Lower lobe of right lung (tissue), 2 donors: ENCODE results near the gene DOC2B. TPM values are rescaled to one million over a fixed set of nuclear protein-coding genes. Genes with fewer than 3 reads are reported as not detected.
"Not testable (repeated sequence)": the region's sequence is repeated elsewhere in the genome, so short reads cannot be mapped to it uniquely, and the experiment has no call there.

ENCODE experiments used
- ATAC-seq, 2 donors: fragments of 200-7000 bp; cut with Tn5 transposase; one replicate each; pipeline ENCODE4 v1.9.1; 2020 to 2022; ENCODE audit warnings: mild to moderate bottlenecking in 2 of 2, moderate library complexity in 2 of 2
- DNase-seq: peaks from one replicate; pipeline ENCODE4 v3.0.0-alpha.2; 2020
- H3K27ac ChIP-seq: fragments of 200-600 bp; one replicate; pipeline ENCODE4 v1.8.0; 2022
- H3K27me3 ChIP-seq: fragments of 200-600 bp; one replicate; pipeline ENCODE4 v1.8.0; 2022; ENCODE audit warnings: low read depth
- H3K36me3 ChIP-seq: fragments of 200-600 bp; one replicate; pipeline ENCODE4 v1.8.0; 2022; ENCODE audit warnings: mild to moderate bottlenecking
- H3K4me1 ChIP-seq: fragments of 200-600 bp; one replicate; pipeline ENCODE4 v1.8.0; 2022
- H3K4me3 ChIP-seq: fragments of 200-600 bp; one replicate; pipeline ENCODE4 v1.8.0; 2022; ENCODE audit warnings: mild to moderate bottlenecking
- H3K9me3 ChIP-seq: fragments of 200-600 bp; one replicate; pipeline ENCODE4 v1.8.0; 2022
- intact Hi-C: fragments of 100-400 bp; cut with DNase I; formaldehyde crosslinking; loops from one replicate; pipeline ENCODE4 v1.11.0; 2022
- total RNA-seq: library from RNA; stranded (reverse); fragmentation: NEBNext Ultra II Directional; extraction: Animal tissue kit (Norgen Biotek cat#: 25700); gene quantifications from one replicate; pipeline ENCODE4 v1.2.1, GENCODE V29; 2021
- TF ChIP-seq, protein P1 (sequence below): fragments of 200-600 bp; IDR thresholded peaks from one replicate; pipeline ENCODE4 v1.8.0; 2022; ENCODE audit warnings: antibody characterized with exemption, mild to moderate bottlenecking
- donor health status: DM: no; HTN: yes; CAD: no; lungs with severe emphysema.

The DOC2B gene
- total RNA-seq, 1 donor from 2014 or later = 6.2 TPM

DNA sequence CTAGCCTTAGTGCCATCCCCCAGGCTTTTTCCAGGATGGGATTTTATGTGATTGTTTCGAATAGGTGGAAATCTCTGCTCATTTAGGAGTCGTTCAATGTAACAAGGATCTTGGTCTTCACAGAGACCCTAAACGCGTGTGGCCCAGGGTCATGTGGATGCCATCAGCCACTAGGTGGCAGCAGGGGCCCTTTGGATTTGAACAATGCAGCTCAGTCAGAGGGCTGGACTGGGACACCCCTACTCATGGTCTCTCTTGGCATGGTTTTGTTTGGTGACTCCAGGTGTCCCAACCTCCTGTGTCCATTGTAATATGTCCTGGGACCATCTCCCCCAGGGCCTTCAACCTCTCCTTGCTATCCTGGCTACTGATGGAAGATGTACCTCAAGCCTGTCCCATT lies 44.9 kb downstream of the DOC2B start:
- H3K27me3 ChIP-seq, H3K27ac ChIP-seq, H3K36me3 ChIP-seq, H3K4me1 ChIP-seq, H3K4me3 ChIP-seq, H3K9me3 ChIP-seq, intact Hi-C loops: not testable (repeated sequence)
- TF ChIP-seq, protein P1, sequence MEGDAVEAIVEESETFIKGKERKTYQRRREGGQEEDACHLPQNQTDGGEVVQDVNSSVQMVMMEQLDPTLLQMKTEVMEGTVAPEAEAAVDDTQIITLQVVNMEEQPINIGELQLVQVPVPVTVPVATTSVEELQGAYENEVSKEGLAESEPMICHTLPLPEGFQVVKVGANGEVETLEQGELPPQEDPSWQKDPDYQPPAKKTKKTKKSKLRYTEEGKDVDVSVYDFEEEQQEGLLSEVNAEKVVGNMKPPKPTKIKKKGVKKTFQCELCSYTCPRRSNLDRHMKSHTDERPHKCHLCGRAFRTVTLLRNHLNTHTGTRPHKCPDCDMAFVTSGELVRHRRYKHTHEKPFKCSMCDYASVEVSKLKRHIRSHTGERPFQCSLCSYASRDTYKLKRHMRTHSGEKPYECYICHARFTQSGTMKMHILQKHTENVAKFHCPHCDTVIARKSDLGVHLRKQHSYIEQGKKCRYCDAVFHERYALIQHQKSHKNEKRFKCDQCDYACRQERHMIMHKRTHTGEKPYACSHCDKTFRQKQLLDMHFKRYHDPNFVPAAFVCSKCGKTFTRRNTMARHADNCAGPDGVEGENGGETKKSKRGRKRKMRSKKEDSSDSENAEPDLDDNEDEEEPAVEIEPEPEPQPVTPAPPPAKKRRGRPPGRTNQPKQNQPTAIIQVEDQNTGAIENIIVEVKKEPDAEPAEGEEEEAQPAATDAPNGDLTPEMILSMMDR = peak; percentile 51
- peak; percentile 91 to 94 for ATAC-seq
- DNase-seq = peak; percentile 80

DNA sequence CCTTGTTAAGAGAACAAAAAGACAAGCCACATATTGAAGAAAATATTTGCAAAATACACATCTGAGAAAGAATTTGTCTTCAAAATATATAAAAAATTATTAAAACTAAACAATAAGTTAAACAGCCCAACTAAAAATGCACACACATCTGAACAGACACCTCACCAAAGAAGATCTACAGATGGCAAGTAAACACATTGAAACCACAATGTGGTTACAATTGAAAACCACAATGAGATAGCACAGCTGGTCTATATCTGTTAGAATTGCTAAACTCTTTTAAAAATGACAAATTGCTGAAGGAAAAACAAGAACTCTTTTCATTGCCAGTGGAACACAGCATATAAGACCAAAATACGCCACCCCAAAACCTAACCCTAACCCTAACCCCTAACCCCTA lies 45.6 kb downstream of the DOC2B start:
- H3K4me1 ChIP-seq, DNase-seq, H3K27me3 ChIP-seq, intact Hi-C loops, H3K4me3 ChIP-seq, H3K36me3 ChIP-seq, H3K27ac ChIP-seq, ATAC-seq, H3K9me3 ChIP-seq: not testable (repeated sequence)

DNA sequence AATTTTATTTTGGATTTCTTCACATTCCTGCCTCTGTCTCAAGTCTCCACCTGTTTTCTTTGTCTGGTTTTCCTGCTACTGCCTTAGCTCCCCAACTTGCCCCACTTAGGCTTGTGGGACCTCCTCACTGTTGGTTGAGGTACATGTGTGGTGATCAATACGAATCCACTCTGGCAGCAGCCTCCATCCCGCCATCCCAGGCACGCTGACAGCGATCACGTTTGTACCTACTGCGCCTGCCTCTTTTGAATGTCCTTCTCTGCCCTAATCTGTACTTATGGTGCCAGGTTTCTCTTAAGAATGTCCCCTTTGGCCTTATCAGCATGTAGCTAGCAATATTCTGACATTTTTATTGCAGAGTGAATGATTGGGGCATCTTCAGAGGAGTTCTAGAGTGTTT lies 46.4 kb downstream of the DOC2B start:
- ATAC-seq, intact Hi-C loops: not testable (repeated sequence)
- peak; percentile 17 for DNase-seq

DNA sequence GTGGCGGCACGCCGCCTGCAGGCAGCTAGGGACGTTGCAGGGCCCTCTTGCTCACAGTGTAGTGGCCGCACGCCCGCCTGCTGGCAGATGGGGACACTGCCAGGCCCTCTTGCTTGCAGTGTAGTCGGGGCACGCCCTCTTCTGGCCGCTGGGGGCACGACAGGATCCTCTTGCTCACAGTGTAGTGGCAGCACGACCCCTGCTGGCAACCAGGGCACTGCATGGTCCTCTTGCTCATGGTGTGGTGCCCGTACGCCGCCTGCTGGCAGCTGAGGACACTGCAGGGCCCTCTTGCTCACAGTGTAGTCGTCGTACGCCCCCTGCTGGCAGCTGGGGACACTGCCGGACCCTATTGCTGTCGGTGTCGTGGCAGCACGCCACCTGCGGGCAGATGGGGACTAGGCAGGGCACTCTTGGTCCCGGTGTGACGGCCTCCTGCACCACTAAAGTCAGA lies 47.1 kb downstream of the DOC2B start:
- ATAC-seq (peak; percentile 85 to 90), DNase-seq (peak; percentile 63)
- H3K36me3 ChIP-seq, H3K27me3 ChIP-seq, H3K4me1 ChIP-seq, H3K4me3 ChIP-seq, H3K27ac ChIP-seq, H3K9me3 ChIP-seq, intact Hi-C loops: not testable (repeated sequence)
- TF ChIP-seq, protein P1 = peak; percentile 34

More for the DNA sequence above, 46.4 kb downstream of the DOC2B start:
- not testable (repeated sequence) for H3K4me3 ChIP-seq, H3K36me3 ChIP-seq, H3K4me1 ChIP-seq, H3K27me3 ChIP-seq, H3K9me3 ChIP-seq, H3K27ac ChIP-seq

DNA sequence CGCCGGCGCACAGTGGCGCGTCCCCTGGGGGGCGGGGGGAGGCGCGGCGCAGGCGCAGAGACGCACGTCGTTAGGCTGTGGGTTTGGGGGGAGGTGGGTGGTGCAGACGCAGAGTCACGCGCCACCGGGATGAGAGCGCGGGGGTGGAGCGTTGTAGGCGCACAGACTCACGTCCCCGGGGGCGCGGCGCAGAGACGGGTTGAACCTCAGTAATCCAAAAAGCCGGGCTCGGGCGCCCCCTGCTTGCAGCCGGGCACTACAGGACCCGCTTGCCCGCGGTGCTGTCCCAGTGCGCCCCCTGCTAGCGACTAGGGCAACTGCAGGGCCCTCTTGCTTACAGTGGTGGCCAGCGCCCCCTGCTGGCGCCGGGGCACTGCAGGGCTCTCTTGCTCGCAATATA lies 47.5 kb downstream of the DOC2B start:
- DNase-seq (peak; percentile 23), ATAC-seq (peak; percentile 3 to 9)
- H3K27ac ChIP-seq, intact Hi-C loops, H3K27me3 ChIP-seq, H3K9me3 ChIP-seq, H3K4me1 ChIP-seq, H3K36me3 ChIP-seq, H3K4me3 ChIP-seq: not testable (repeated sequence)

DNA sequence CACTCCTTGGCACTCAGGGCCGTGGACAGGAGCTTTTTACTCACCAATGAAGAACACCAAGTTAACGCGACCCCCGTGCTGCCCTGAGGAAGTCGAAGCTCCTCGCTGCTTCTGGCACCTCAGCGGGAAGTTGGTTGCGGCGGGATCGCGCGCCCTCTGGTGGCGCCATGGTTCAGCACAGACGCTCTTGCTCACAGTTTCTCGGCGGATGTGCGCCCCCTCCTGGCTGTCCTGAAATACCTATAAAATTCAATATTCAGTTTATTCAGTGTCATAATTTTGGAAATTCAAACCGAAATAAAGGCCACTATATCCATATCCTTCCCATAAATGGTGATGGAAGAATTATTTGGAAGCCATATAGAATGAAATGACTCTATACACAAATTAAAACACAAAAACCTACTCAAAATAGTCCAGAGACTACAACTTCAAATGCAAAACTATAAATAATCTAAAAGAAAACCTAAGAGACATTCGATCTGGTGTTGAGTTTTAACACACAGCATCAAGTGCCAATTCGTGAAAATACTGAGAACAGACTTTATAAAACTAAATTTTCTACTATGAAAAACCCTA lies 63.0 kb downstream of the DOC2B start:
- H3K4me3 ChIP-seq, H3K27ac ChIP-seq, ATAC-seq, DNase-seq, H3K9me3 ChIP-seq, H3K27me3 ChIP-seq, H3K36me3 ChIP-seq, H3K4me1 ChIP-seq, intact Hi-C loops: not testable (repeated sequence)
- TF ChIP-seq, protein P1 = peak; percentile 29

DNA sequence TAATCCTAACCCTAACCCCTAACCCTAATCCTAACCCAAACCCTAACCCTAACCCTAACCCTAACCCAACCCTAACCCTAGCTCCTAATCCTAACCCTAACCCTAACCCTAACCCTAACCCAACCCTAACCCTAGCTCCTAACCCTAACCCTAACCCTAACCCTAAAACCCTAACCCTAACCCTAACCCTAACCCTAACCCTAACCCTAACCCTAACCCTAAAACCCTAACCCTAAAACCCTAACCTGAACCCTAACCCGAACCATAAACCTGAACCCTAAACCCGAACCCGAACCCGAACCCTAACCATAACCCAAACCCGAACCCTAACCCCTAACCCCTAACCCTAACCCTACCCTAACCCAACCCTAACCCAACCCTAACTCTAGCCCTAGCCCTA lies 68.3 kb downstream of the DOC2B start:
- H3K4me1 ChIP-seq, H3K27me3 ChIP-seq, intact Hi-C loops, H3K9me3 ChIP-seq, H3K4me3 ChIP-seq, ATAC-seq, H3K27ac ChIP-seq, H3K36me3 ChIP-seq, DNase-seq: not testable (repeated sequence)

Other genes starting within 250 kb of the DOC2B start
- not detected for gene SCGB1C2, start 44.1 kb downstream of the DOC2B start, total RNA-seq
- 38.7 TPM for gene RPH3AL, start 171.2 kb upstream of the DOC2B start, total RNA-seq